UCSD-AML1 (cell line): ENCODE results near the gene ZNF521.
"Not testable (repeated sequence)": the region's sequence is repeated elsewhere in the genome, so short reads cannot be mapped to it uniquely, and the experiment has no call there.

Experiments used
- DNase-seq: peaks from one replicate; lab custom pipeline; 2025; ENCODE audit not compliant: unreplicated experiment; lab: John Stamatoyannopoulos, UW

ZNF521 gene

DNA sequence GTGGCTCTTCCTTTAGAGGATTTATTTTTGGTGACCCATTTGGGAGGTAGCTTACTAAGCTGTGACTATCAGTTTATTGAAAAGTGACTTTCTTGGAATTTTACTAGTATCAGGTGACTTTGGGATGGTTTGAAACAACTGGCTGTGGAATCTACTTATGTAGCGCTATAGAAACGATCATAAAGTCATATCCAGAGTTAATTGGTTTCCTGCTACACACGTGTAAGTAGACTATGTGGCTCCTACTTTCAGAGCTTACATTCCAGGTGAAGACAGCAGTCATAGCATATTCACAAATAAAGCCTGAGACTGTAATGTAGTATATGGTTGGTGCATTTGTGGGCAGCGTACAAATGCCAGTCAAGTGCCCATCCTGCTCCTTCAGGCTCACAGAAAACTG is 308.9 kb downstream of the ZNF521 start:
- no peak for DNase-seq

- DNase-seq: no peak
Observed at GRCh38 chr18:25042641-25043051, 309.3 kb downstream of the ZNF521 start.

DNA sequence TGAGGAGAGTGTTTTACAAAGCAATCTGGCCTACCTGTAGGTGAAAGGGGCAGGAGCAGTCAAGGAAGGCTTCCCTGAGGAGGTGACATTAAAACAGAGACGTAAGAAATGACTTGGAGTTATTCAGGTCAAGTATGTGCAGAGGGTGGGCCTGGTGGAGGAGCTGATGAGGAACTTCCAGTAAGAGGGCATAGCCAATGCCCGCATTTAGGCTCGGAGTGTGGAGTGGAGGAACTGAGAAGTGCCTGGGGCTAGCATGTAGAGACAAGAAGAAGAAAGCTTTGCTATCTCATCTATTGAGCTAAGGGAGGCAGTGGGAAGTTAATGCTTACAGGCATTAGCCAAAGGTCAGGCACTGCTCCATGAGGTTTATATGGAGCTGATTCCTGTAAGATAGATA is 312.2 kb downstream of the ZNF521 start:
- no peak for DNase-seq

- DNase-seq: no peak
Observed at GRCh38 chr18:25038261-25038660, 313.7 kb downstream of the ZNF521 start.

- no peak for DNase-seq
Observed at GRCh38 chr18:25033747-25034471, 318.1 kb downstream of the ZNF521 start.

DNA sequence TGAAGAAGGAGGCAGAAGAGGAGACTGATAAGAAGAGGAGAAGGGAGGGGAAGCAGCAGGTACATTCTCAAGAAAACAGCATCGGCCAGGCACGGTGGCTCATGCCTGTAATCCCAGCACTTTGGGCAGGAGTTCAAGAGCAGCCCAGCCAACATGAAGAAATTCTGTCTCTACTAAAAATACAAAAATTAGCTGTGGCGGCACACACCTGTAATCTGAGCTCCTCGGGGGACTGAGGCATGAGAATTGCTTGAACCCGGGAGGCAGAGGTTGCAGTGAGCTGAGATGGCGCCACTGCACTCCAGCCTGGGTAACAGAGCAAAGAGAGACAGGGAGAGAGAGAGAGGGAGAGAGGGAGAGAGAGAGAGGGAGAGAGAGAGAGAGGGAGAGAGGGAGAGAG is 318.8 kb downstream of the ZNF521 start:
- not testable (repeated sequence) for DNase-seq

GRCh38 chr18:25029802-25030201 is 322.2 kb downstream of the ZNF521 start:
- no peak for DNase-seq

- no peak for DNase-seq
Observed at GRCh38 chr18:25019931-25020330, 332.0 kb downstream of the ZNF521 start.

GRCh38 chr18:25019086-25019860 is 332.7 kb downstream of the ZNF521 start:
- DNase-seq: no peak

DNA sequence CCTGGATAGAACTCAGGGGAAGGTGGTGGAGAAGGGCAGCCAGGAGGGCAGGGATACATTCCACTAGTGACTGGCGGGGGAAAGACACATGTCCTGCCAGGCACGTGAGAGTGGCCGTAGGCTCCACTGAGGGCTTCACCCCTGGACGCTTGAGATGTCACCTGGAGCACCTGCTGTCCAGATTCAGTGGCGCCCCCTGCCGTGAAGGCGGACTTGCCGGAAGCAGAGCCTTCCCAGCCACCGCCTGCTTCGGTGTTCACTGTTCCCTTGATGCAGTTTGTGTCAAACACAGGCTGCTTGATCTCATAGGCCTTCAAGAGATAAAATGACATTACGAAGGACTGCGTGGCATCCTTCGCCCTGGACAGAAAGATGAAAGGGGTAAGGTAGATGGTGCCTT is 335.3 kb downstream of the ZNF521 start:
- DNase-seq: no peak

- DNase-seq: no peak
Observed at GRCh38 chr18:25016181-25016580, 335.8 kb downstream of the ZNF521 start.
